ENCODE results near the gene RAX2. TPM values are rescaled to one million over a fixed set of nuclear protein-coding genes. Genes with fewer than 3 reads are reported as not detected.

Gene RAX2
- total RNA-seq, 1 experiment from 2014 or later: not detected

DNA sequence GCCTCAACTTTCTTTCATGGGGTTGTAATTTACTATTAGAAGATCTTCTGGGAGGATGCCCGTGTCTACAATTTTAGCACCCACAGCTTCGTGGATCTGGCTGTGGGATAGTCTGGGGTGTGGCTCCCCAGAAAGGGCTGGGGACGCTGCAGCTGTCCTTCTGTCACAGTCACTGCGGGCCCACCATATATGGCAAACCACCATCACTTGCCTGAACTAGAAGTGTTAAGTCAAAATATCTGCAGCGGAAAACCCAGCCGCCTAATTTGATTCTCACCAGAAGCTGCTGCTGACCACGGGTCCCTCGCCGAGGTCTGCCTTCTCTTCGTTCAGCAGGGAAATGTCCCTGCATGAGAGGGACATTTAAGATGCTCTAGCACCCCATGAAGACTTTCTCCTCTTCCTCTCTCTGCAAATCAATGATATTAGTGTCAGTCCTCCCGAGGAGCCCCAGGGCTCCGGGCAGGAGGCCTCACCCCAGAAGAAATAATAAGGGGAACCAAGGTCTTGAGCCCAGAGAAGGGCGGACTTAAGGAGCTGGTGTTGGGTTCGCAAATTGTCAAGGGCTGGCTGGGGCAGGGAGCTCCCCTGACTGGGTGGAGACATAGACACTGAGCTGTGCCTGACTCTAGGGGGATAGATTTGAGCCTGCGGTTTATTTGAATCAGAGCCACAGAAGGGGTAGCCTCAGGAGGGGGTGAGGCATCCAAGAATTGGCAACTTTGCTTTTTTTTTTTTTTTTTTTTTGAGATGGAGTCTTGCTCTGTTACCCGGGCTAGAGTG lies 17.2 kb upstream of the RAX2 start:
- H3K36me3 ChIP-seq (ENCODE audit: low read depth): no peaks in the 10 kb centered on the region
- no peaks in the 10 kb centered on the region for H3K9me3 ChIP-seq (ENCODE audit: insufficient read depth, low read depth)
- H3K27ac ChIP-seq: no peak overlapping the region
- H4K20me1 ChIP-seq (ENCODE audit: insufficient read depth): no peaks in the 10 kb centered on the region
- no peaks in the 10 kb centered on the region for H3K4me1 ChIP-seq (replicated peaks; ENCODE audit: insufficient read depth)
- no peak overlapping the region for H2AFZ ChIP-seq
- intact Hi-C loops (cut with micrococcal nuclease; ENCODE audit: unreplicated experiment): no loop called here
- no peak overlapping the region for H3K4me3 ChIP-seq
- H3F3A ChIP-seq (ENCODE audit: insufficient read depth, low read depth): no peaks in the 10 kb centered on the region
- no peak for DNase-seq
- H3K79me2 ChIP-seq (ENCODE audit: low read depth): no peaks in the 10 kb centered on the region
- ChIA-PET POLR2A (ENCODE audit: unreplicated experiment) (no interaction called here), CTCF (no interaction called here)
- TF ChIP-seq, protein P1, sequence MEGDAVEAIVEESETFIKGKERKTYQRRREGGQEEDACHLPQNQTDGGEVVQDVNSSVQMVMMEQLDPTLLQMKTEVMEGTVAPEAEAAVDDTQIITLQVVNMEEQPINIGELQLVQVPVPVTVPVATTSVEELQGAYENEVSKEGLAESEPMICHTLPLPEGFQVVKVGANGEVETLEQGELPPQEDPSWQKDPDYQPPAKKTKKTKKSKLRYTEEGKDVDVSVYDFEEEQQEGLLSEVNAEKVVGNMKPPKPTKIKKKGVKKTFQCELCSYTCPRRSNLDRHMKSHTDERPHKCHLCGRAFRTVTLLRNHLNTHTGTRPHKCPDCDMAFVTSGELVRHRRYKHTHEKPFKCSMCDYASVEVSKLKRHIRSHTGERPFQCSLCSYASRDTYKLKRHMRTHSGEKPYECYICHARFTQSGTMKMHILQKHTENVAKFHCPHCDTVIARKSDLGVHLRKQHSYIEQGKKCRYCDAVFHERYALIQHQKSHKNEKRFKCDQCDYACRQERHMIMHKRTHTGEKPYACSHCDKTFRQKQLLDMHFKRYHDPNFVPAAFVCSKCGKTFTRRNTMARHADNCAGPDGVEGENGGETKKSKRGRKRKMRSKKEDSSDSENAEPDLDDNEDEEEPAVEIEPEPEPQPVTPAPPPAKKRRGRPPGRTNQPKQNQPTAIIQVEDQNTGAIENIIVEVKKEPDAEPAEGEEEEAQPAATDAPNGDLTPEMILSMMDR (conservative IDR thresholded peaks at IDR 0.05): no peak
- TF ChIP-seq EZH2 (IDR thresholded peaks at IDR 0.05; ENCODE audit: low read depth): no peak
- H3K9me2 ChIP-seq (ENCODE audit: insufficient read depth): no peaks in the 10 kb centered on the region
- no peak overlapping the region for H3K4me2 ChIP-seq
- no TSS peak for BruUV-seq (replicated peaks)
- H3K27me3 ChIP-seq (ENCODE audit: insufficient read depth, low read depth): peaks cover 8% of the 10 kb centered on the region; the same call in 1 of the 2 replicates

DNA sequence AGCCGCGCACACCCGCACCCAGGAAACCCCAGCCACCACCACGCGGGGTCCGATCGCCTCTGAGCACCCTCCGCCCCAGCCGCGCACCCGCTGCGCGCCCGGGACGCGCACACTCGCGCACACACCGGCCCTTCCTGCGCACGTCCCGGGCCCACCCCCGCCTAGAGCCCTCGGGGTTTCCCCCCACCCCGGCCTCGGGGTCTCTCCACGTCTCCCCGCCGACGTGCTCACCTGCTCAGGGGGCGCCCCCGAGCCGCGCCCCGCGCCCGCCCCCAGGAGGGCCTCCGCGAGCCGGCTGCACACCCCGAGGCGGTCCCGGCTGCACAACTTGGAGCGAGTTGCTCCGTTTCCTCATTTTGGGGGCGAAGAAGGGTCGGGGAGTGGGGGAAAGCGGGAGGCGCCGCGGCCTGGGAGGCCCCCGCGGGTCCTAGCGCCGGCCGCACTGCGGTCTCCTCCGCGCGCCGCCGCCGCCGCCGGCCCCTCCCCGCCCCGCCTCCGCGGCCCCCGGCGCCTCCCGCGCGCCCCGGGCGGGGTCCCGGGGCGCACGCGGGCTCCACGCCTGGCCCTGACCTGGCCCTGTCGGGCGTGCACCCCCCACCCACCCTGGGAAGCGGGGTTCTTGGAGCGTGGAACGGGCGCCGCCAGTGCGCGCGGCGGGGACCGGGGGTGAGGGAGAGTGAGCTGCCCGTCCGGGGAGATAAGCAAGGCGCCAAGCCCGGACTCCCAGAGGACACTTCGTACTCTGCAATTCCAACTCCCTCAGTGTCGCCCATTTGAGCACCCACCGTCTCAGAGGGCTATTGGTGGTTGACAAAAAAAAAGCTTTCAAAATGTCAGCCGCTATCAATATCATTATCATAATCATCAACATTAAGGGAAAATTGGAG lies 14.2 kb upstream of the RAX2 start, which contains the start of gene MATK:
Gene MATK (minus strand): TSS at position 444 of the 887 bp plus-strand sequence. CDS start 1,246 bp downstream, outside the sequence.
- no peaks in the 10 kb centered on the region for H3K9me2 ChIP-seq (ENCODE audit: insufficient read depth)
- no peaks in the 10 kb centered on the region for H3K4me1 ChIP-seq (replicated peaks; ENCODE audit: insufficient read depth)
- no peaks in the 10 kb centered on the region for H3K36me3 ChIP-seq (ENCODE audit: low read depth)
- H3K4me3 ChIP-seq: no peak within 1 kb of the TSS
- no TSS peak for BruUV-seq (replicated peaks)
- no peak within 1 kb of the TSS for H3K27ac ChIP-seq
- intact Hi-C loops (cut with micrococcal nuclease; ENCODE audit: unreplicated experiment): no loop called here
- H3K27me3 ChIP-seq (ENCODE audit: insufficient read depth, low read depth): peaks cover 8% of the 10 kb centered on the region; the same call in 1 of the 2 replicates
- H2AFZ ChIP-seq: no peak within 1 kb of the TSS
- DNase-seq: no peak
- H3K9me3 ChIP-seq (ENCODE audit: insufficient read depth, low read depth): no peaks in the 10 kb centered on the region
- TF ChIP-seq, protein P1 (conservative IDR thresholded peaks at IDR 0.05): no peak
- TF ChIP-seq EZH2 (IDR thresholded peaks at IDR 0.05; ENCODE audit: low read depth): no peak
- no peaks in the 10 kb centered on the region for H3K79me2 ChIP-seq (ENCODE audit: low read depth)
- no peaks in the 10 kb centered on the region for H3F3A ChIP-seq (ENCODE audit: insufficient read depth, low read depth)
- ChIA-PET POLR2A (ENCODE audit: unreplicated experiment) (no interaction called here), CTCF (no interaction called here)
- no peak within 1 kb of the TSS for H3K4me2 ChIP-seq
- H4K20me1 ChIP-seq (ENCODE audit: insufficient read depth): no peaks in the 10 kb centered on the region

DNA sequence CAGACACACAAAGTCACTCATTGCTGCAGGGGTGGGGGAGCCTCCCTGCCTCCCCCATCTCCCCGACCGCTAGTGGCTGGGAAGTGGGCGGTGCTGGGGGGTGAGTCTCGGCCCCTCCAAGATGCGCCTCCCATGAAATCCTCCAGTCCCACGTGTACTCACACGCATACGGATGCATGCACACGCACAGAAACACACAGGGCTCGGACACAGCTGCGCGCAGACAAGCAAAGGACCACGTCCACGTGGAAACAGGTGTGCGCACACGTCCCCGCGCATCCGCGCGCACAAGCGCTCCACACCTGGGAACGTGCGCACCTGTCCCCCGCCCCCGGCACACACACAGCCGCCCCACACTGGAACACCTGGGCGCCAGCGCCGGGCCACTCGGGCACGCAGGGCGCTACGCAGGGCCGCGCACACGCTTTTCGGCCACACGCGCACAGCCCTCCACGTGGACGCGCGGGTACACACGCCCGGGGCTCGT lies 13.5 kb upstream of the RAX2 start:
- Histone ChIP-seq H3K27me3 (ENCODE audit: insufficient read depth, low read depth) (peaks cover 5% of the 10 kb centered on the region; the same call in 1 of the 2 replicates), H3K4me3 (no peak overlapping the region), H3K79me2 (ENCODE audit: low read depth) (no peaks in the 10 kb centered on the region), H3F3A (ENCODE audit: insufficient read depth, low read depth) (no peaks in the 10 kb centered on the region), H3K9me3 (ENCODE audit: insufficient read depth, low read depth) (no peaks in the 10 kb centered on the region), H3K36me3 (ENCODE audit: low read depth) (no peaks in the 10 kb centered on the region), H3K4me1 (replicated peaks; ENCODE audit: insufficient read depth) (no peaks in the 10 kb centered on the region), H2AFZ (no peak overlapping the region), H3K4me2 (no peak overlapping the region), H3K27ac (no peak overlapping the region), H3K9me2 (ENCODE audit: insufficient read depth) (no peaks in the 10 kb centered on the region), H4K20me1 (ENCODE audit: insufficient read depth) (no peaks in the 10 kb centered on the region)
- DNase-seq: no peak
- BruUV-seq (replicated peaks): no TSS peak
- TF ChIP-seq, protein P1 (conservative IDR thresholded peaks at IDR 0.05): no peak
- no peak for TF ChIP-seq EZH2 (IDR thresholded peaks at IDR 0.05; ENCODE audit: low read depth)
- POLR2A ChIA-PET (ENCODE audit: unreplicated experiment): no interaction called here
- intact Hi-C loops (cut with micrococcal nuclease; ENCODE audit: unreplicated experiment): no loop called here
- CTCF ChIA-PET: no interaction called here
